ENCODE measurements around the gene MYO18A. TPM values are rescaled to one million over a fixed set of nuclear protein-coding genes. Genes with fewer than 3 reads are reported as not detected.
A peak's percentile ranks its signal among the peaks of the same experiment; 100 is the strongest.

The MYO18A gene
- total RNA-seq, 5 donors from 2014 or later (not counting 1 experiment from before 2014, with no cell fraction given): 119 to 151 (median 145) TPM

GRCh38 chr17:29163563-29163962 is 16.6 kb downstream of the MYO18A start:
- Histone ChIP-seq H3K4me3 (ENCODE audit: control insufficient read depth in 1 of 2, extremely low read depth in 1 of 2, low read length in 1 of 2) (no peak overlapping the region), H3K4me1 (ENCODE audit: control insufficient read depth in 1 of 2, extremely low read depth in 1 of 2, insufficient read depth in 2 of 2, low read length in 2 of 2) (peaks cover 0 to 12% of the 10 kb centered on the region in 2 experiments), H3K36me3 (ENCODE audit: control insufficient read depth in 2 of 2, extremely low read depth in 1 of 2, insufficient read depth in 1 of 2, low read length in 1 of 2) (peaks cover 0 to 6% of the 10 kb centered on the region in 2 donors), H3K27me3 (replicated peaks in 1 of 2; ENCODE audit: control insufficient read depth in 2 of 2, extremely low read depth in 1 of 2, insufficient read depth in 2 of 2, low read length in 1 of 2) (no peaks in the 10 kb centered on the region), H3K9me3 (no peaks in the 10 kb centered on the region), H3K27ac (ENCODE audit: low read length) (no peak overlapping the region)
- Mint-ChIP-seq H3K9me3 (no peaks in the 10 kb centered on the region), H3K4me3 (no peak overlapping the region), H3K27me3 (no peaks in the 10 kb centered on the region), H3K36me3 (peaks cover 18% of the 10 kb centered on the region), H3K4me1 (peaks cover 10 to 23% (median 12%) of the 10 kb centered on the region in 3 donors), H3K27ac (no peak overlapping the region)
- ATAC-seq (replicated peaks in 1 of 4): no peak
- WGBS (ENCODE audit: insufficient coverage): 100% methylated on average over 1 of the region's 3 CpGs
- POLR2A ChIA-PET: no interaction called here
- DNase-seq: no peak
- CTCF ChIA-PET: interaction anchor here in 1 of 2 donors (1.1 kb wide), 1 partner anchor 17 kb away, joined by 3 read pairs; the partner anchor contains the start of gene MYO18A

DNA sequence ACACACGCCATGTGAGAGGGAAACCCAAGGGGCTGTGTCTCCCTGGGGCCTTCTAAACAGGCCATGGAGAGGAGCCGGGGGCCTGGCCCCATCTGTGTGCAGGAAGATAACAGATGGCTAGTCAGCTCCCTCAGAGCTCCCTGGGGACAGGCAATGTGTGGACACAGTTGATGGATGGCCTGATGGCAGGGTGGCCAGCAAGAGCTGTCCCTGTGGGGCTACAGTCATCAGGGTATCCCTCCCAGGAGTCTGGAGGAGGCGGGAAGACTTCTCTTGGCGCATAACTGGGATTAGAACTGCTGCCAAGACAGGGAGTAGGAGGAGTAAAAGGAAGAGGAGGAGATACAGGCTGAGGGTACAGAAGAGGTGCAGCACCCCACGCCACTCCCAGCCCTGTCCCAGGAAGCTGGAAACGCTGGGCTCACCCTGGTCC is 17.3 kb downstream of the MYO18A start:
- no peak for DNase-seq
- POLR2A ChIA-PET: interaction anchor here in 1 of 2 donors (0.7 kb wide), 1 partner anchor 12 kb away, joined by 5 read pairs; no protein-coding TSS in a partner anchor
- no peak overlapping the region for H3K27ac Mint-ChIP-seq
- Histone ChIP-seq H3K27ac (ENCODE audit: low read length) (no peak overlapping the region), H3K27me3 (replicated peaks in 1 of 2; ENCODE audit: control insufficient read depth in 2 of 2, extremely low read depth in 1 of 2, insufficient read depth in 2 of 2, low read length in 1 of 2) (no peaks in the 10 kb centered on the region), H3K36me3 (ENCODE audit: control insufficient read depth in 2 of 2, extremely low read depth in 1 of 2, insufficient read depth in 1 of 2, low read length in 1 of 2) (peaks cover 0 to 6% of the 10 kb centered on the region in 2 donors), H3K4me1 (ENCODE audit: control insufficient read depth in 1 of 2, extremely low read depth in 1 of 2, insufficient read depth in 2 of 2, low read length in 2 of 2) (peaks cover 0 to 12% of the 10 kb centered on the region in 2 experiments), H3K9me3 (no peaks in the 10 kb centered on the region), H3K4me3 (ENCODE audit: control insufficient read depth in 1 of 2, extremely low read depth in 1 of 2, low read length in 1 of 2) (no peak overlapping the region)
- CTCF ChIA-PET: interaction anchor here in 1 of 2 donors (1.1 kb wide), 1 partner anchor 17 kb away, joined by 3 read pairs; the partner anchor contains the start of gene MYO18A
- no peaks in the 10 kb centered on the region for H3K27me3 Mint-ChIP-seq
- H3K36me3 Mint-ChIP-seq: peaks cover 18% of the 10 kb centered on the region
- WGBS (ENCODE audit: insufficient coverage): 97% methylated on average over 5 of the region's 6 CpGs
- ATAC-seq (replicated peaks in 1 of 4): no peak
- H3K4me1 Mint-ChIP-seq: peaks cover 10 to 23% (median 14%) of the 10 kb centered on the region in 3 donors
- H3K4me3 Mint-ChIP-seq: no peak overlapping the region
- H3K9me3 Mint-ChIP-seq: no peaks in the 10 kb centered on the region

- H3K36me3 Mint-ChIP-seq: peaks cover 18% of the 10 kb centered on the region
- no peaks in the 10 kb centered on the region for H3K27me3 Mint-ChIP-seq
- H3K36me3 ChIP-seq (ENCODE audit: control insufficient read depth in 2 of 2, extremely low read depth in 1 of 2, insufficient read depth in 1 of 2, low read length in 1 of 2): peaks cover 0 to 6% of the 10 kb centered on the region in 2 donors
- H3K27ac Mint-ChIP-seq: no peak overlapping the region
- 97% methylated on average over 5 of the region's 11 CpGs for WGBS (ENCODE audit: insufficient coverage)
- H3K4me1 ChIP-seq (ENCODE audit: control insufficient read depth in 1 of 2, extremely low read depth in 1 of 2, insufficient read depth in 2 of 2, low read length in 2 of 2): peaks cover 0 to 12% of the 10 kb centered on the region in 2 experiments
- H3K4me1 Mint-ChIP-seq: peaks cover 10 to 23% (median 18%) of the 10 kb centered on the region in 3 donors
- H3K27ac ChIP-seq (ENCODE audit: low read length): no peak overlapping the region
- H3K9me3 Mint-ChIP-seq: no peaks in the 10 kb centered on the region
- no peak overlapping the region for H3K4me3 ChIP-seq (ENCODE audit: control insufficient read depth in 1 of 2, extremely low read depth in 1 of 2, low read length in 1 of 2)
- CTCF ChIA-PET: interaction anchor here in 1 of 2 donors (0.6 kb wide), 1 partner anchor 1702 kb away, joined by 3 read pairs; no protein-coding TSS in a partner anchor
- ATAC-seq (replicated peaks in 1 of 4) (no peak), DNase-seq (no peak)
- no peak overlapping the region for H3K4me3 Mint-ChIP-seq
- POLR2A ChIA-PET: interaction anchor here in 1 of 2 donors (0.7 kb wide), 1 partner anchor 13 kb away, joined by 5 read pairs; no protein-coding TSS in a partner anchor
- H3K27me3 ChIP-seq (replicated peaks in 1 of 2; ENCODE audit: control insufficient read depth in 2 of 2, extremely low read depth in 1 of 2, insufficient read depth in 2 of 2, low read length in 1 of 2): no peaks in the 10 kb centered on the region
- H3K9me3 ChIP-seq: no peaks in the 10 kb centered on the region
Measured at GRCh38 chr17:29162082-29162908, 17.9 kb downstream of the MYO18A start.

DNA sequence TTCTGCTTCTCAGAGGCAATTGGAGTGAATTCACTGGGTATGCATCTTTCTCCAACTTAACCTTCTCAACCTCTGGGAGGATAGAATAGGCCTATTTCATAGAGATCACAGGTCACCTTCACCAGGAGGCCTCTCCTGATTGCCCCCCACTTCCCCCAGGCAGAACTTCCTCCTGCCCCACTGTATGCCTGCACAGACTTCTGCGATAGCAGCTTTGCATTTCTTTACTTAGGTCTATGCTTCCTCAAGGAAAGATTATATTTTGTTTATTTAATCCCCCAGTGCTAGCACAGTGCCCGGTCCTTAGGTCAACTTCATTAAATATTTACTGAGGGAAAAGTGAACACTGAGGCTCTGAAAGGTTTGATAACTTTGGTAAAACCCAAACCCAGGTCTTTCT is 19.9 kb downstream of the MYO18A start:
- Mint-ChIP-seq H3K27ac (no peak overlapping the region), H3K9me3 (no peaks in the 10 kb centered on the region), H3K27me3 (no peaks in the 10 kb centered on the region), H3K36me3 (peaks cover 8% of the 10 kb centered on the region), H3K4me1 (peaks cover 14 to 25% (median 23%) of the 10 kb centered on the region in 3 donors), H3K4me3 (no peak overlapping the region)
- Histone ChIP-seq H3K36me3 (ENCODE audit: control insufficient read depth in 2 of 2, extremely low read depth in 1 of 2, insufficient read depth in 1 of 2, low read length in 1 of 2) (no peaks in the 10 kb centered on the region), H3K27ac (ENCODE audit: low read length) (no peak overlapping the region), H3K27me3 (replicated peaks in 1 of 2; ENCODE audit: control insufficient read depth in 2 of 2, extremely low read depth in 1 of 2, insufficient read depth in 2 of 2, low read length in 1 of 2) (no peaks in the 10 kb centered on the region), H3K4me3 (ENCODE audit: control insufficient read depth in 1 of 2, extremely low read depth in 1 of 2, low read length in 1 of 2) (no peak overlapping the region), H3K9me3 (no peaks in the 10 kb centered on the region), H3K4me1 (ENCODE audit: control insufficient read depth in 1 of 2, extremely low read depth in 1 of 2, insufficient read depth in 2 of 2, low read length in 2 of 2) (peaks cover 0 to 19% of the 10 kb centered on the region in 2 experiments)
- WGBS (ENCODE audit: insufficient coverage): no CpG with 5 or more reads among the region's 2 CpGs
- ChIA-PET POLR2A (no interaction called here), CTCF (interaction anchor here in 1 of 2 donors (1.1 kb wide), 1 partner anchor 11 kb away, joined by 3 read pairs; no protein-coding TSS in a partner anchor)
- no peak for DNase-seq
- no peak for ATAC-seq (replicated peaks in 1 of 4)

GRCh38 chr17:29159306-29159860 is 20.8 kb downstream of the MYO18A start:
- H3K4me3 Mint-ChIP-seq: no peak overlapping the region
- peaks cover 22 to 34% (median 32%) of the 10 kb centered on the region in 3 donors for H3K4me1 Mint-ChIP-seq
- POLR2A ChIA-PET: no interaction called here

DNA sequence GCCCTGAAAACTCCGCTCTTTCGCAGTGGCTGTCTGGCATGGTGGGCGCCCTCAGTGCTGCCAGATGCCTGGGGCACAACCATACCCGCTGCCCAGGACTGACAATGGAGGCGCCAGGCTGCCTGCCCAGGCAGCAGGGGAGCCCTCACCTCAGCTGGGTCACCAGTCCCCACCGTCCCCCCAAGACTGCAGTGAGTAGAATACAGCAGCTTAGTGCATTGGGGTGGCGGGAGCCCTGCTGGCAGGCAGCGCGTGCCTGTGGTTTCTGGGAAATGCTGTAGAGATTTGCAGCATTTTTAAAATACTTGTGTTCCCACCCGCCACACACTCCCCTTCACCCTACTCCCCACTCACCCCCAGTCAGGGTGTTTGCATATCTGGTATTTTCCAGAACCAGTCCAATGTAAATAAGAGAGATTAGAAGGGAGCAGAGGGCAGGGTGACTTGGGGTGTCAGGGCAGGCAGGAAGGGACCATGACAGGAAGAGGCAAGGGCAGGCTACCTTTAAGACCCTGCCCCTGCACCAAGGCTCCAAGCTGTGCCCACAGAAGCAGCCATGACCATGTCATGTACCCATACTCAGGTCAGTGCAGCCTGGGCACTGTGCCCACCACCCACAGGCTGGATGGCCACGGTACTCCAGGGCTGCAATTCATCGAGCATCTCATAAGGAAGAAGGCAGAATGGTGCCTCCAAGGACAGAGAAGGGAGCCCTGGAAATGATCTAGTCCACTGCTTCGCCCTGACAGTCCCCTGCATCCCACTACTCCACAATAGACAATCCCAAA is 21.5 kb downstream of the MYO18A start:
- H3K27me3 Mint-ChIP-seq: no peaks in the 10 kb centered on the region
- H3K9me3 Mint-ChIP-seq: no peaks in the 10 kb centered on the region
- Histone ChIP-seq H3K9me3 (no peaks in the 10 kb centered on the region), H3K4me3 (ENCODE audit: control insufficient read depth in 1 of 2, extremely low read depth in 1 of 2, low read length in 1 of 2) (no peak overlapping the region), H3K27ac (ENCODE audit: low read length) (no peak overlapping the region), H3K36me3 (ENCODE audit: control insufficient read depth in 2 of 2, extremely low read depth in 1 of 2, insufficient read depth in 1 of 2, low read length in 1 of 2) (no peaks in the 10 kb centered on the region), H3K4me1 (ENCODE audit: control insufficient read depth in 1 of 2, extremely low read depth in 1 of 2, insufficient read depth in 2 of 2, low read length in 2 of 2) (peaks cover 0 to 33% of the 10 kb centered on the region in 2 experiments), H3K27me3 (replicated peaks in 1 of 2; ENCODE audit: control insufficient read depth in 2 of 2, extremely low read depth in 1 of 2, insufficient read depth in 2 of 2, low read length in 1 of 2) (no peaks in the 10 kb centered on the region)
- H3K27ac Mint-ChIP-seq: peak overlapping the region; percentile 68 to 69
- H3K4me3 Mint-ChIP-seq: no peak overlapping the region
- no peak for ATAC-seq (replicated peaks in 1 of 4)
- WGBS (ENCODE audit: insufficient coverage): 96% methylated on average over 4 of the region's 13 CpGs
- H3K4me1 Mint-ChIP-seq: peaks cover 23 to 39% (median 39%) of the 10 kb centered on the region in 3 donors
- ChIA-PET POLR2A (no interaction called here), CTCF (no interaction called here)
- DNase-seq: no peak
- no peaks in the 10 kb centered on the region for H3K36me3 Mint-ChIP-seq

More at GRCh38 chr17:29159306-29159860, 20.8 kb downstream of the MYO18A start:
- Mint-ChIP-seq H3K27ac (peak overlapping the region; percentile 68 to 69), H3K27me3 (no peaks in the 10 kb centered on the region), H3K9me3 (no peaks in the 10 kb centered on the region), H3K36me3 (peaks cover 3% of the 10 kb centered on the region)
- CTCF ChIA-PET: no interaction called here
- DNase-seq: no peak
- Histone ChIP-seq H3K9me3 (no peaks in the 10 kb centered on the region), H3K27me3 (replicated peaks in 1 of 2; ENCODE audit: control insufficient read depth in 2 of 2, extremely low read depth in 1 of 2, insufficient read depth in 2 of 2, low read length in 1 of 2) (no peaks in the 10 kb centered on the region), H3K27ac (ENCODE audit: low read length) (peak overlapping the region; percentile 23), H3K4me3 (ENCODE audit: control insufficient read depth in 1 of 2, extremely low read depth in 1 of 2, low read length in 1 of 2) (no peak overlapping the region), H3K4me1 (ENCODE audit: control insufficient read depth in 1 of 2, extremely low read depth in 1 of 2, insufficient read depth in 2 of 2, low read length in 2 of 2) (peaks cover 0 to 28% of the 10 kb centered on the region in 2 experiments), H3K36me3 (ENCODE audit: control insufficient read depth in 2 of 2, extremely low read depth in 1 of 2, insufficient read depth in 1 of 2, low read length in 1 of 2) (no peaks in the 10 kb centered on the region)
- ATAC-seq (replicated peaks in 1 of 4): no peak
- 67% methylated on average over 1 of the region's 3 CpGs for WGBS (ENCODE audit: insufficient coverage)
